HG02678 (cell line): ENCODE measurements around the gene ATP5PB.

ENCODE experiments used
- ATAC-seq: cut with Tn5 transposase; IDR thresholded peaks from one replicate; pipeline ENCODE4 v1.9.1; 2021; ENCODE audit warnings: mild to moderate bottlenecking, moderate library complexity; ENCODE audit not compliant: unreplicated experiment

The ATP5PB gene

DNA sequence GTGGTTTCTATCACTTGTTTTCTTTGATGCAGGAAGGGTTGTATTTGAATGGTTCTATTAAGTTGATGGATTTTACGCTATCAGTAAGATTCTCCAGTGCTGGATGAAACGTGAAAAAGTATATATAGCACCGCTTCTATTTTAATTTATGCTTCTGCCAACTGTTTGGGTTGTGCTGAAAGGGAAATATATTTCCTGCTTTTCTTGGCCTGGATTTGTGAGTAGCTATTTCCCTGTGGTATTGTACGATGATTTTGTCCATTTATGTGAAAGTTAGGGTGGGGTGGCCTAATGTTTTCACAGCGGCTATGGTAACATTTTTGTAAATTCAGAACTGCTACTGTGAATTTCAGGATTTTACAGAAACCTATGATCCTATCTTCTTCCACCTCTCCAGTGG, 24.8 kb downstream of the ATP5PB start:
- ATAC-seq = no peak

DNA sequence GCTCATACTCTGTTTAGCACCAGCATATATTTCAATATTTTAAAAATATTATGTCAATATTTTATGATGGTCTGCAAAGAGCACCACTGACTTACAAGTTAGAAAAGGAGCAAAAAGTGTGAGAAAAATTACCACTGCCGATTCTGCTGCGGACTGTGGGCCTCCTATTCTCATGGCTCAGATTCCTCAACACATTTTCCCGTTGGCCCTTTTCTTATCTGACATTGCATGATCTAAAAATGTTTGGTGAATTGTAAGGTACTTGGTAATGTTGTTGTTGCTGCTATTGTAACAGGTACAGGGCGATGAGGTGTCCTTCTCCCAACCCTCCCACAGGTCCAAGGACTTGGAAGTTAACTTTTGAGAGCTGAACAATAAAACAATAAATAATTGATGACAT, 25.3 kb downstream of the ATP5PB start:
- no peak for ATAC-seq

DNA sequence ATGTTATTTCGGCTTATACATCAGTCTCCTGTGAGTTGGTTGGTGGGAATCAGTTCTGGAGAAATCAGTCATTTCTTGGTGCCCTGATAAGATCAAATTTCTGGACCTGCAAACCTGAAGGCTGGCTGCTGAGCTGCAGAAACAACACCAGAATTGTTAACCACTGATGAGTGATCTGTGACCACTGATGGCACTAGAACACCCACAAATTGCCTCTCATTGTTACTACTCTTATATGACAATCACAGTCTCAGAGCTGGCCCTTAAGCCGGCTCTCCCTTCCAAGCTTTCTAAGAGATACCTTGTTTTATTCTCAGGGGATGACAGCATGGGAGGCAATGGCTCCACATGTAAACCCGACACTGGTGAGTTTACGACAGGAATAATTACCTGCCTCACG, 26.4 kb downstream of the ATP5PB start:
- no peak for ATAC-seq

DNA sequence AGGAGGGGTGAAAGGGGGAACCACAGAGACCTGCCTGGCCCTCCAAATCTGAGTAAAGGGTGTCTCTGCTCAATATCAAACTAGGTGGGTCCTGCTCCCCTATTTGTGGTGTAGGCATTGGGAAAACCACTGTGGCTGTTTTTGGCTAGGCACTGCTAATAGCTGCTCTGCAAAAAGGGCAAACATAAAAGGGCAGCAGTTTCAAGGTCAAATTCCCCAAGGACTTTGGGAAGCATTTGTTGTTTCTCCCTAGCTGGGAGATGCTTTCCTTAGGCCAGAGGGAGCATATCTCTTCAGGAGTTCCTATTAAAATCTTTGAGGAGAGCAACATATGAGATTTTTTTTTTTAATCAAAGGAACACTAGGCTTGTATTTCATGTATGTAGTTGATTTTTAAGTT, 26.9 kb downstream of the ATP5PB start:
- ATAC-seq = no peak

DNA sequence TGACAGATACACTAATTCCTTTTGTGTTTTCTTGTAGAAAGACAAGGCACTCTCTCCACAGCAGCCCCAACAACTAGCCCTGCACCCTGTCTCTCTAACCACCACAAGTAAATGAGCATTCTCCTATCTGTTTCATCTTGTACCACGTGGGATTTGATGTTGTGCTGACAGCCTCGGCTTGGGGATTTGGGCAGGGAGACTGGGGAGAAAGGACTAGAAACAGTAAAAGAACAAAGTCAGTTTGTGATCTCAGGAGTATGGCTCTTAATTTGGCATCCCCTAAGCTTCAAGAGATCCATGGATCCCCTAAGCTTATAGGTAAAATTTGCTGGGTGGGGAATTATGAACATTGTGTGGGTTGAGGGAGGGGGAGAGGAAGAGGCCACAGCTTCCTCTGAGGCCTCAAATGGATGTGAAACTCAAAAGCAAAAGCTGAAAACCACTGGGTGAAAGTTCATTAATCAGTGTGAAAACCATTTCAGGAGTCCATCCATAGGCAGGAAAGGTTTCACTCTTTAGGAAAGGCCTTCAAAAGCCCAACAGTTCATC, 27.6 kb downstream of the ATP5PB start:
- ATAC-seq = peak; percentile 75

DNA sequence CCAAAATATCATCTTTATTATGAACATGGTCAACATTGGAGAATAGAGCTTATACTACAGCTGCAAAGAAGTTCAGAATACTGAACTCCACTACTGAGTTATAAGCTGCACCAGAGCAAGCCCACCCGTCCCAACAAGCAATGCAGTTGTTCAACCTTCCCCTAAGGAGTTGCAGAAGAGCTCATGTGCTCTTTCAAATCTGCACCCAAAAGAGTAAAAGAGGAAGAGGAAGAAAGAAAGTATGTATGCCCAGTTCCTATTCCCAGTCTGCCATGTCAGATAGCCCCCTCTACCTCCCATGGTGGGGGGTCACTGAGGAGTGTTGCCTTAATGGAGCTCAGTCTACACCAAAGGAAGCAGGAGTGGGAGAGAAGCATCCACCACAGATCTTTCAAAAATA, 31.4 kb downstream of the ATP5PB start:
- no peak for ATAC-seq

DNA sequence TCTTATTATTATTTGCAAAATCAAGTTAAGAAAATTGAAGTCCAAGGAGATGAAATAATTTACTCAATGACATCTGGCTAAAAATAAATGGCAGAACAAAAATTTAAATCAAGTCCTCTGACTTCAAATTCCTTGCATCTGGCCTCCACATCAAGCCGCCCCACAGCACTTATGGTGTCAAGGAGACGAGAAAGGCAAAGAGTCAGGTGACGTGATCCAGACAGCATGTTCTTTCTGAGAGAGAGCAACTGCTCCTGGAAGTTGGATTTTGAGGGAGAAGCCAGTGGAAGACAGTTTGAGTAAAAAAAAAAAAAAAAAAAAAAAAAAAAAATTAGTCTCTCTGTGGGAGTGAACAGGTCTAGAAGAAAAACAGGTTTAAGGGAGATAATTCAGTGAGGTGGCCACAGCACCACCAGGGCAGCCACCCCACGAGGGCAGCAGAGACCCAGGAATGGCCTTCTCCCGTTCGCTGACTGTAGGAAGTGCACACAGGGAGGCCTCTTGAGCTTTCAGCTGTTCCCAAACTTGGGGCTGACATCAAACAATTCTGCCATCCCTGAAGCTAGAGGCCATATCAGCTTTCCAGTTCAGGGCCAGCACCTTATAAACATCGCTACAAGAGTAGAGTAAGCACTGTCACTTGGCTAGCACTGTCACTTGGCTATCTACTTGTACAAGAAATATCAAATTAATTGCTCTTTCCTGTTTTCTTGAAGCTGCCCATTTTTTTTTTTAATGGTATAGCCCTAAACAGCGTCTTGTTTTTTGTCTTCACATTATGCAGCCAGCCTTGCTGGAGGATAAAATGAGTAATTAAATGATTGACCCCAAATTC, 32.3 kb downstream of the ATP5PB start:
- no peak for ATAC-seq

DNA sequence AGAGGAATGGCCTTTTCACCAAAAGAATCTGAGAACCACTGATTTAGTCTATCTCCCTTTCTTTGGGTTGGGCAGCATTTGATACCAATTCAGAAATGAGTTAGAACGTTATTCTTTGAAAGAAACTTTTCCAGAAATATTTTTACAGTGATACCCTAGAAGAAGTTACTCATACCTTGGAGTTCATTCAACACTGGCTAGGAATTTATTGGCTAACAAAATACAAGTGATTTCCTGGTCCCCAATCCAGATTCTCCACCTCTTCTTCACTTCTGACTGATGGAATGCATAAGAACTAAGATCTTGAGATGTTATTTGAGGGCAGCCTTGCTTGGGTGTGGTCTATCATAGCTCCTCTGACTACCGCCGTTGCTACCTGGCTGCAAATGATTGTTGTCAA, 33.9 kb downstream of the ATP5PB start:
- ATAC-seq = no peak

DNA sequence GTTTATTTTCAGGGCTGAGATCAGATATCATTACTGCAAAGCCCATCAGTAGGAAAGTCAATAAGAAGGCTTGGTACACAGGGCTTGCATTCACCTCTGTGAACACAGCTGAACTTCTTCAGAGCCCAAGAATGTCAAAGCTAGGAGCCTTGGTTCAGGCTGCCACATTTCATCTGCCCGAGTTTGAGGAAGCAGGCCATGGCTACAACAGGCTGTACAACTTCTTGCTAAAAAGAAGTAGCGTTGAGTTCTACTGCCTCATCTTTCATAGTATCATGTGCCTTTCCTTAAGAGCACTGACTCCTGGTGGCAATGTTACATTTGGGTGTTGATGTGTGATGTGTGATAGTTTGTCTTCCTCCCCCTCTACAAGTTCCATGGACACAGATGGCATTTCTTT, 34.6 kb downstream of the ATP5PB start:
- no peak for ATAC-seq

DNA sequence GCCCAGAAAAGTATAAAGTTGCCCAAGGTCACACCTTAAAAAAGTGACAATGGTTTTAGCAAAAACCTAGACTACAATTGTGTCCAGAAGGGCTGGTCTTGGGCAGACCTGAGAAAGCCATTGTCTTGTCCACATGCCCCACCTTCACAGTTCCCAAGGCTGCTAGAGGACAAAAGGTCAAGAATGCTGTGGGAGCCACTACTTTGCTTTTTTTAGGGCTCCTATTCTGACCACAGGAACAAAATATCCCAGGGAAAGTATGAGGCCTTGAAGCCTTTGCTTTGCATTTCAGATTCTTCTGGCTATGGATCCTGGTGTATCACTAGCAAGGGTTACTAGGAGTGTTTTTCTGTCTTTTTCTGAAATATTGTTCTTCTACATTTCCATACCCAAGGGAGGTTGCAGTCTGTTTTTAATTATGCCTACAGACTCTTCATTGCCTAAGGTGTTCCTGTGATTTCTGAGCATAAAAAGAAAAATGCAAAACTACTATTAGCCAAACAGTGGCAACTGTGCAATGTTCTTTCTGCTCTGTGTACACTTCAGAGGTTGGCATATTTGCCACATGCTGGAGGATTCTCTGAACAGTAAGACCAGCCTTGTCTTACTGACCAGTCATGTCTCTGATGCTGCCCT, 35.2 kb downstream of the ATP5PB start:
- no peak for ATAC-seq

DNA sequence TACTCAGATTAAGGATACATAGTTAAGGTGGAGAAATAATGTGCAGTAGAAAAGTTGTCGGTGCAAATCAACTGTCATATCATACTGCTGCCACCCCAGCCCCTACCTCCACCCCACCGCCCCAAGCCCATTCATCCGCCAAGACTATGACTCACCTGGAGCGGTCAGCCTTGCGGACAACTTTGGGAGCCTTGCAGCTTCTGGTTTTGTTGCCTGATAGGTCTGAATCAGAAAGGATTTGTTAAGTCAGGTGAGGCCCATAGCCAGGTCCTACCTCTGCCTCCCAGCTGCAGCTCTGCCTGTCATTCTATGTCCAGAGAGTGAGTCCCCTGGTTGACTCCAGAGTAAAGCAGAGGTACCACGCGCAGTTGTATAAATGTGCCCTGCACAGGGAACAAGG, 37.2 kb downstream of the ATP5PB start:
- ATAC-seq = no peak

DNA sequence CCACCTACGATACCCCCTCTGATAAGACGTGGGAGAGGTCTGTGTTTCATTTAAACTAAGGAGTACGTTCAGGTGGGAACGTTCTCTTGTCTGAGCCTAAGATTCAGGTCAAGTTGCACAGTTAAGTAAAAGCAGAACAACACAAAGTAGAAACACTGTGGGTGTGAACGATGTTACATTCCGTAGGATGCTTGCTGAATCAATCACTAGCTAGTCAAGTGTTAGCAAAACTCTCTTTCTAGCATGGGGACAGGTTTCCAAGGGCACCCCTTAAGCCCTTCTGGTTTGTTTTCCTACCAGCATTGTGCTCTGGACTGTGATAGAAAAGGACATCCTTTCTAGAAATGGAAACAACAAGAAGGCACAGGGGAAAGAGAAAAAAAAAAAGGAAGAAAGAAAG, 37.9 kb downstream of the ATP5PB start:
- no peak for ATAC-seq

DNA sequence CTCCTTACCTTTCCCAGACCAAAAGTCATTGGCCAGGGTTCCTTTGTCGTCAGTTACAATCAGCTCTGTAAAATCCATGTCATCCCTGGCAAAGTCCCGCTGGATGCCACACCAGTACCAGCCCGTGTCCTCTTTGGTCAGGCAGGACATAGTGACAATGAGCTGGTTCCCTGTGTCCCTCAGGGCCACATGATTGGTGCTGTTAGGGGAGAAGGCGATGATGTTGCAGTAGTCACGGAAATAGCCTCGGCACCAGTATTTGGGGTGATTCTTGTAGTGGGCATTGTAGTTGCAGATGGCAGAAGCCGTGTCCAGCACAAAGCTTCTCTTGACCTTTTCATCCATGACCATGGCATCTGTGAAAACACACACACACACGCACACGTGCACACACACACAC, 39.4 kb downstream of the ATP5PB start:
- no peak for ATAC-seq

DNA sequence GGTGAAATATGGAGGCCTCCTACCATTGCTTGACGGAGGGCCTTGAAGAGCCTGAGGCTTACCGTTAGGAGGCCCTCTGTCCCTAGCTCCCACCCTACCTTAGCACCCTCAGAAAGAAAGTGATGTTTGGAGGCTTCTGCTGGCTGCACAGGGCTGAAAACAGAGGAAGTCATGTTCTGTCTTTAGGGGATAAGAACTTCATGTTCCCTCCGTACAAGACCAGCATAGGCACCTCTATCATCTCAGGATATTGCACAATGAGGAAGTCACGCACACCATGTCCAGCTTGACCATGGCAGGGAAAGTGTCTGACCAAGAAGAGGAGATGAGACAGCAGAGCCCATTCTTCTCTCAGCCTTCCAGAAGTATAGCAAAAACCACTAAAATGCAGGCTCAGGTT, 40.3 kb downstream of the ATP5PB start:
- no peak for ATAC-seq

DNA sequence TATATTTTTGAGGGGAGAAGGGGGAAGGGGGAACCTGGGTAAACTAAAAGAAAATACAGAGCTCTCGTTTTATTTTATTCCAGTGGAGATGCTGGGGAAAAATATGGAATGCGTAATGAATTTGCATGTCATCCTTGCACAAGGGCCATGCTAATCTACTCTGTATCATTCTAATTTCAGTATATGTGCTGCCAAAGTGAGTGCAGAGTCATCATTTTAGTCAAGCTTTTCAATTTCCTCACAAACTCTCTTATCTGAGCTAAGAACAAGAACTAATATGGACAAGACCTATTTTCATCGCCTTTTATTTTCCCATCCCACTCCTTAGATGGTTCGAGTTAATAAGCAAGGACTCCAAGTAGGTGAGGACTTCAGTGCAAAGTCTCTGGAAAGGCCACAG, 41.0 kb downstream of the ATP5PB start:
- no peak for ATAC-seq

DNA sequence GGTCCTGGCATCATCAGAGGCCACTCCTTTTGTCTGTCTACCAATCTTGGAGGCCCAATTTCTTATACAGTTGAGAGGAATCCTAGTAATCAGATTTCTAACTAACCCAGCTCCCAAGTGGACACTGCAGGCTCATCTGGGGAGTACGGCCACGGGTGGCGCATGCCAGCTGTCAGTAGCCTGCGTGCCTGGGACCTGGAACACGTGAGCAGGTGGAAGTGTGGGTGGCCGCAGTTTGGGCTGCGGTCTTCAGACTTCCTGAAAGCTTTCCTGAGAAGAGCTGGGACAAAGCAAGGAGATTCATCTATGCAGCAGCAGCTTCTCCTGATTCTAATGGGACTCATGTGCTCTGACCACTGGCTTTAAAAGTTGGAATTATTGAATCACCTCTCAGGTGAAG, 41.8 kb downstream of the ATP5PB start:
- ATAC-seq = no peak

DNA sequence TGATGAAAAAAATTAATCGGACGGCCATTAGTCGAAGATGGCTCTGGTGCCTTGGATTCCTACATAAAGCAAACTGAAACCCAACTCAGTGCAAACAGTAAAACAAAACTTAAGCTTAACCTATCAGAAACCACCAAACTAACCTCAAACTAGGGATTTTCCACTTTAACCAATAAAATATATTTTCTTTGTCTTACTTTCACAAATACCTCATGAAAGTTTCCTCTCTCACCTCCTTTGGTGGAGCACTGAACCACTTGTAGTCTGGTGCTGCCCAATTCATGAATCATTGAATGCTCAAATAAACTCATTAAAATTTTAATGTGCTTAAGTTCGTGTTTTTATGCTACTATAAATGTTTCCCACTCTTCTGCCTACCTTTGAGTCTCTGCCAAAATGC, 47.1 kb downstream of the ATP5PB start:
- no peak for ATAC-seq

DNA sequence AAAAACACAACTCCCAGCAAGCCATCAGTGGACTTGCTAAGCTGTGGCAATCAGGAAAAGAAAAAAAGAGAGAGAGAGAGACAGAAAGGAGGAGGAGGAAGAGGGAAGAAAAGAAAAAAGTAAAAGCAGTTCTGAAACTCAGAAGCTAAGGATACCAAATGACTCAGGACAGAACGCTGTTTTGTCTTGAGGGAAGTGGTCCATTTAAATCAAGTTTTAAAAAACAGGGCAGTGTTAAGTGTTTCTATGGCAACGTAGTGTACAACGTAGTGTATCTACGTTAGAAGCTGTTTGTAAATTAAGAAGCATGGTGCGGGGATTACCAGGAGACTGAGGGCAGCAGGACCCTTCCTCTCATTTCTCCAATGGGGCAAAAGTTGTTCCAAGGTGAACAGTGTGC, 48.3 kb downstream of the ATP5PB start:
- no peak for ATAC-seq

DNA sequence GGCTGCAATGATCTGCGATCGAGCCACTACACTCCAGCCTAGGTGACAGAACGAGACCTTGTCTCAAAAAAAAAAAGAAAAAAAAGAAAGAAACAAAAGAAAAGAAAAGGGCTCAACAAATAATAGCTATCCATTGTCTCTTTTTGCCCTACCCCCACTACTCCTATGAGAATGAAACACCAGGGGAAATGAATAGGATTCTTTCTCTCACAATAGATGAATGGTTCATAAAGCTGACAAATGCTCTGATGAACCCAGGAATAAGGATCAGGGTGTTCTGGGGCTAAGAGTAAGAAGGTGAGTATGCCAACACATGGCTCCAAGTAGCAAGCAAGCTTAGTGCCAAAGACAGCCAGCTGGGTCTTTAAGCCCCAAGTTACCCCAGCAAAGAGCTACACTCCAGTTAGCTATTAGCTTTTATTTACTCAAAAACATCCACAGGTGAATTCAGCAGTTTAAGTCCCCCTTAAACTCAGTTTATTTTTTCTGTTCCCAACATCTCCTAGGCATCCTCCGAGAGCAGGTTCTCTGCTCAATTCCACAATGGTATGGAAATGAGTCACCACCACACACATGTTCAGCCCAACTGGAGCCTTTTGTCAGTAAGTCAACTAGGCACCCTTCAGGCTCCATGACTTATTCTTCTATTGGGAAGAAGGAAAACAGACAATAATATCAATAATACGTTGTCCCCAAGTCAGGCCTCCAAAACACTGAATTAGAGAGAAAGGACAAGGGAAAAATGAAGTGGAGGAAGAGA, 49.9 kb downstream of the ATP5PB start:
- ATAC-seq = no peak

DNA sequence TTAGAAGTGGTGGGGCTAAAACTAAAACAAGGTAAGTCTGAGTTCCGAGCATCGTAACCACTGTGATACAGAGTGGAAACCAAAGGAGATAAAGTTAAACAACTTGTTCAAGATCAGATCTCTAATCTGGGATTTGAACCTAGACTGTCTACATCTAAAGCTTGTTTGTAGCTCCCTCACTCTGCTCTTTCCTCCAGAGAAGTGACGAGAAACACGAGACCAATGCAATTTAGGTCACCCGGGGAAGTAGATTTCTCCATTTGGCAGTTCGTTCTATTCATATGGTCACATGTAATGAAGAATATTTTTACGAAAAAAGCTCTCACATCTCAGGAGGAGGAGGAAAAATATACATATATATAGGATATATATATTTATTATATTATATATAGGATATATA, 52.4 kb downstream of the ATP5PB start:
- no peak for ATAC-seq

DNA sequence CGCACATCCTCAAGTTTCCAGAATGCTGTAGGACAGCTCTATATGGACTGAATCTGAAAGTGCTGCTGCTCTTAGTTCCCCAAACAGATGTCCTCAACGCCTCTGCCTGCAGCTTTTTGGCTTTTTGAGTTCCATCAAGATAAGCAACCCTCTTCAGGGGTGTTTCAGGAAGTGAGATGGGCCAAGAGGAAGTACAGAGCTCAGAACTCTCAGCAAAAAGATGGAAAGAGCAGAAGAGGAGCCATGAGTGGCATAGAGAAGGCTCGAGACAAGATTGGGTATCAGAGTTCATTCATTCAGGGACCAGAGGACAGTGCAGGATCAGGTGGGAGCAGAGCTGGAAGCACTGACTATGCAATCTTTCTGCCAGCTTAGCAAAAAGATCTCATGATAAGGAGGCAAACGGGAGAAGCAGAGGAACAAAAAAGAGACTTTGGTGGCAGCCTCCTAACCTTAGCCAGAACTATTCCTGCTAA, 54.4 kb downstream of the ATP5PB start, which contains the start of the genes ADORA3 and TMIGD3:
TSS of gene ADORA3 (minus strand) at position 49 of the 476 bp plus-strand sequence. CDS start 279 bp downstream, outside the sequence.
TSS of gene TMIGD3 (minus strand) at position 49 of the 476 bp plus-strand sequence. CDS start 279 bp downstream, outside the sequence.
- ATAC-seq = no peak
